ENCODE results near the gene LEMD2.

DNA sequence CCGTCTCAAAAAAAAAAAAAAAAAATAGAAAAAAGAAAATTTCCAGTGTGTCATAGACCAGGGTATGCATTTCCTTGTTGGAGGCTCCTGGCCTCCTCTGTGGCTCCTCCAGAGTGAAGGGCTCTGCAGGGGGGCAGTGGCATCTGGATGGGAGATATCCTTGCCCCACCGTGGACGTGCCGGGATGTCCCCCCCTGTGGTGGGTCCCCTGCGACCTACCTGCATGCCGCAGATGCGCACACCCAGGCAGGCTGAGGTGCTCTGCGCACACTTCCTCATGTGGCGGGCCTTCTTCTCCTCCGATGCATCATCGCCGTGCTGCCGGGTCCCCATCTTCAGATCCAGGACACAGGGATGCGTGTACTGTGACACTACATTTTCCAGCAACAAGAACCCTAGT lies 63.7 kb downstream of the LEMD2 start:
- no peak for TF ChIP-seq CTCF (IDR thresholded peaks at IDR 0.05)
- TF ChIP-seq POLR2A (IDR thresholded peaks at IDR 0.05), result no peak
